HL-60/S4 treated with phorbol 12-myristate 13-acetate at 8.2 ng/mL for 4 days and 3 days (cell line): ENCODE data around the gene RBL2.

Source experiments
- in situ Hi-C: fragments of 300-500 bp; cut with MboI; formaldehyde crosslinking; loops from 2 replicates; pipeline ENCODE4 v1.15.0; 2022; ENCODE audit warnings: low sequenced_read_pairs

RBL2 gene

DNA sequence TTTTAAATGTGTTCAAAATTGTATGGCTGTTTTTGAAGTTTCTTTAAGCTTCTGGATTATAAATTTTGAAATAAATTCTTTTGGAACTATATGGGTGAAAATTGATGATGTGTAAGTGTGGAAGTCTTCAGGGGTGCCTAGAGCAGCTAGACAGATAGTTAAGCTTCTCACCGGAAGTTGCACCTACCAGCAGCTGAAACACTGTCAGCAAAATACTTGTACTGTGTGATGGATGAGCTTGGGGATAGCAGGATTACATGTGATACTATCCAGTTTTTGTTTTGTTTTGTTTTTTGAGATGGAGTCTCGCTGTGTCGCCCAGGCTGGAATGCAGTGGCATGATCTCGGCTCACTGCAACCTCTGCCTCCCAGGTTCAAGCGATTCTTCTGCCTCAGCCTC, 19.7 kb downstream of the RBL2 start:
- in situ Hi-C loops, result no loop called here

DNA sequence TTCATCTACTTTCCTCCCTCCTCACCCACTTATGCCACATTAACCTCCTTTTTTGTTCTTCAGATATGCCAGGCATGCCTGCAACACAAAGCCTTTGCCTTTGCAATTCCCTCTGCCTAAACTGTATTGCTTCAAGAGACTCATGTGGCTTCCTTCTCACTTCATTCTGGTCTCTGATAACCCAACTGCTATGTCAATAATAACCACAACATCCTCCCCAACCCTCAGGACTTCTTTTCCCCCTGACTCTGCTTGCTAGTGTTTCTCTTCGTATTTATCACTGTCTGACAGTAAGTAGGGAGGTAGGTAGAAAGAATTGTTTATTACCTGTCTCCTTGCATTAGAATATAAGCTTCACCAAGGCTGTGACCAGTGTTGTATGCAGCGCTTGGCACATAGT, 22.4 kb downstream of the RBL2 start:
- in situ Hi-C loops, result no loop called here

GRCh38 chr16:53457670-53458069, 23.4 kb downstream of the RBL2 start:
- in situ Hi-C loops, result no loop called here

DNA sequence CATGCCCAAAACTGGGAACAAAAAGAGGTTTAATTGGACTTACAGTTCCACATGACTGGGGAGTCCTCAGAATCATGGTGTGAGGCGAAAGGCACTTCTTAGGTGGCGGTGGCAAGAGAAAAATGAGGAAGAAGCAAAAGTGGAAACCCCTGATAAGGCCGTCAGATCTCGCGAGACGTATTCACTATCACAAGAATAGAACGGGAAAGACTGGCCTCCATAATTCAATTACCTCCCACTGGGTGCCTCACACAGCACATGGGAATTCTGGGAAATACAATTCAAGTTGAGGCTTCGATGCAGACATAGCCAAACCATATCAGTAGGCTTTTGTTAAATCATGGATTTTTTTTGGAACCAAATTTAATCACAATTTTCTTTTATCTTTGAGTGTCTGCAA, 24.4 kb downstream of the RBL2 start:
- in situ Hi-C loops, result no loop called here

DNA sequence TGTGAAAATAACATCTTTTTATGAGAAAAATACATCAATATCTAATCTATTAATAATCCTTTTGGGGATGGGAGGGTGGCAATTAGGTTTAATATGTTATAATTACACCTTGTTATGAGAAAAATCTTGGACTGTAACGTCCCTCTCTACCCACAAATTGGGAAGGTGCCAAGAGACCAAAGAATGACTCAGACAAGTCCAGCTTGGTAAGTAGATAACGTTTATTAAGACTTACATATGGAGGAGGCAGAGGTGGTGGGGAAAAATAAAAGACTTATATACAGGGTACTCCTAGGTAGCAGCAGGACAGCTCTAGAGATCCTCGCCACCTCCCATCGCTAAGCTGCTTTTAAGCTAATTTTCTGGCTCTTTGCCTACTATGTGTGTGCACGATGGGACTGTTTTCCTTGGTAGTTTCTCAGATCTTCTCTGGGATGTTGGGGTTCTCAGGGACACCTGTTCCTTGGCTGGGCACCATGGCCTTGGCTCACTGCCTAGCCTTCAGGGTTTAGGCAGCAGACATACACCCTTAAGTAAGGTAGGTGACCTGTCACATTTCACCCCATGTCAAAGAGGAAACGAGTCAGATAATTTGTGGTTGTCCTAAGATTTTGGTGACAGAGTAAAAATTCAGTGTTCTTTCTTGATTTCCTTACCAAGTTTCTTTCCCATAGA, 31.5 kb downstream of the RBL2 start:
- in situ Hi-C loops, result no loop called here

- in situ Hi-C loops, result no loop called here
Observed at GRCh38 chr16:53476867-53477266, 42.6 kb downstream of the RBL2 start.

DNA sequence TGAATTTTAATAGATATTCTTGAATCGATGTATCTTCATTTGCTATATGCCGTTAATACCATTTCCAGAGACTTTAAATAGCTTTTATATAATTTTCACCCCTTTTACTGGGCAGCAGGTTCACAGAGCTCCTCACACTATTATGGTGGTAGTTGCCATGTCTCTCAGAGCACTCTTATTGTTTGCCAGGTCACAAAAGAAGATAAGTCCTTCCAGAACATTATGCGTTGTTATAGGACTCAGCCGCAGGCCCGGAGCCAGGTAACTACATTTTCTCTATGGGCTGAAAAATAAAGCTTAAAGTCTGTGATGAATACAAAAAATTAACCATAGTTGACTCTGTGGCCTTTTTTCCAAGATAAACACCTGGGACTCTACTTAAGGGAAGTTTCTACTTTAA, 44.7 kb downstream of the RBL2 start:
- in situ Hi-C loops, result no loop called here

DNA sequence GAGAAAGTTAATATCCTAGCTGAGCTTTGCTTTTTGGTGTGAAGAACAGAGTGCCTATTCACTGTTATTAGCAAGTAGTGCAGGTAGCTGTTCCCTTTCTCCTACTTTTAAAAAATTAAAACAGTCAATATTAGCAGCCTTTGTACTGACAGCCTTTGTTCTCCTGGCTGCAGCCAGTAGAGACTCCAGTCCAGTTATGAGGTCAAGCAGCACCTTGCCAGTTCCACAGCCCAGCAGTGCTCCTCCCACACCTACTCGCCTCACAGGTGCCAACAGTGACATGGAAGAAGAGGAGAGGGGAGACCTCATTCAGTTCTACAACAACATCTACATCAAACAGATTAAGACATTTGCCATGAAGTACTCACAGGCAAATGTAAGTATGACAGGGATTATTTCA, 46.1 kb downstream of the RBL2 start:
- in situ Hi-C loops, result no loop called here

DNA sequence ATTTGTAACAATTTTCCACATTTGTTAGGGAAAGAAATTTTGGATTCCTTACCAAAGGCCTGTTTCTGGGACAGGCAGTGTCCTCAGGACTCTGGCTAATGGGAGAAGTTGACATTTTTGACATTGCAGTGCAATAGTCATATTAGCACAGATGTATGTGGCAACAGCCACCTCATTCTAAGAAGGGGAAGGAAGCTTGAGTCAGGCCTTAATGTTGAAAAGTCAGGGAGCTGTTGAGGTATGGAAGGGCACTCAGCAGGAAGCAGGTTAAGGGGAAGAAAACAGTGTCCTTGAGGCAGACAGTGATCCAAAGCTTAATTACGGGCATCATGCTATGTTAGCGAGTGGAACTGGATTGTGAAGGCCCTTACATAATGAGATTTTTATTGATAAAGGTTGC, 47.9 kb downstream of the RBL2 start:
- in situ Hi-C loops, result no loop called here

DNA sequence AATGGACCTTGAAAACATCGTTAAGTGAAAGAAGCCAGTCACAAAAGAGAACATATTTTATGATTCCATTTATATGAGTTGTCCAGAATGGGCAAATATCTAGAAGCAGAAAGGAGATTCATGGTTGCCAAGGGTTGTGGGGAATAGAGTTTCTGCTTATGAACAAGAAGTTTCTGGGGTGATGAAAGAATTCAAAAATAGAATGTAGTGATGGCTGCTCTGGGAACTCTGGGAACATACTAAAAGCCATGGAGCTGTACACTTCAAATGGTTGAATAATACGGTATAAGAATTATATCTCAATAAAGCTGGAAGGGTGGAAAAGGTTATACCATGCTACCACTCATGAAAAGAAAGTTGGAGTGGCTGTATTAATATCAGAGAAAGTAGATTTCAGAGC, 50.3 kb downstream of the RBL2 start:
- in situ Hi-C loops, result no loop called here

DNA sequence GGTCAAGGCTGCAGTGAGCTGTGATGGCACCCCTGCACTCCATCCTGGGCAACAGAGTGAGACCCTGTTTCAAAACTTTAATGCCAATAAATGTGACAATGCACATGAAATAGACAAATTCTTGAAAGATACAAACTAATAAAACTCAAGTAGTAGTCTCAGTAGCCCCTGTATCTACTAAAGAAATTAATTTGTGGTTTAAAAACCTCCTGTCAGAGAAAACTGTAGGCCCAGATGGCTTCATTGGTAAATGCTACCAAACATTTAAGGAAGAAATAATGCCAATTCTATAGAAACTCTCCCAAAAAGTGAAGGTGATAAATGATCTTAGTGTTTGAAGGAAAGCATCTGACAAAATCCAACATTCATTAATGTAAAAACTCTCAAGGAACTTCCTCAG, 52.0 kb downstream of the RBL2 start:
- in situ Hi-C loops, result no loop called here

GRCh38 chr16:53489755-53490154, 55.5 kb downstream of the RBL2 start:
- in situ Hi-C loops, result no loop called here

DNA sequence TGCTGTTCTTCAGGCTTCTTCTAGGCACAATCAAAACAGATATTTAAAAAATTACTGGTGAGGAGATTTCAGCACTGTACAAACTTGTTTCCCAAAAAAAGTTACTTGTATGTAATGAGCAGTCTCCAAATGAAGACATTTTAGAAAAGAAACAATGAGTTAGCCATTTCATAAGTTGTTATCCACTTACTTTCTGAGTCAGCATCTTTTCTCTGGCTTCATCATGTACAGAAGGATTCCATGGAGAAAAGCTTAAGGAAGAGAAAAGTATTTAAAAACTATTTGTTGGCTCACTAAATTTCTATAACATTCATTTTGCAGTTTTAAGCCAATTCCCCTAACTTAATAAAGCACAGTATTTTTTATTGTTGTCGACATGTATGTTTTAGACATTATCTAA, 58.2 kb downstream of the RBL2 start:
- in situ Hi-C loops, result no loop called here

GRCh38 chr16:53494636-53495035, 60.4 kb downstream of the RBL2 start:
- in situ Hi-C loops, result no loop called here

DNA sequence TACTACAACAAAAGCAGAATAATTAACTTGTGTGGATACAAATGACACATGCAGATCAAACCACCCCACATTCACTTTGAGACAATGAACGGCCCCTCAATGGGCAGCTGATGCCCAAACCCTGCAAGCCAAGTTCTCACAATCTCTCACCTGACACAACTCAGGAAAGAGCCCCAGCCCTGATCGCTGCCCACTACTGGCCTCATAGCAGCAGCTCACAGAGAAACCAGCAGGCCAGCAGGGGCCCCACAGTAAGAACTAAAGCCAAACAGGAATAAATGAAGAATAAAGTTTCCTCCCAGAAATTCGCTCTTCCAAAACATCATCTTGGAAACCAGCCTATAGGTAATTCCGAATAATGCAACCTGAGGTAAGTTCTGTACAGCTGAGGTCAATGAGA, 61.1 kb downstream of the RBL2 start:
- in situ Hi-C loops, result no loop called here

DNA sequence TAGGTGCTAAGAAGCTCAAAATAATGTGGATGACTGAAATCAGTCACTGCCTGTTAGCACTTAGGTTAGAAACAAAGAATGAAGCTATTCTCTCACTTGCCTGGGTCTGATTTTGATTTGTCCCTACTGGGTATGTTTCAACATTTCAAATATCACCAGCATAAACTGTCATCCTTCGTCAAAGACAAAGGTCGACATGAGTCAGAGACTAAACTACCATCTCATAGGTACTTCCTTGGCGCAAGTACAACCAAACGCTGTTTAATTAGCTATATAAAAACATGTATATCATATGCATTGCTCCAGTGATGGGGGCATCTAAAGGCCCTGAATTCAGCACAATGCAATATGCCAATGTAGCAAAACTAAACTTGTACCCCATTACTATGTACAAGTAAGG, 64.7 kb downstream of the RBL2 start:
- in situ Hi-C loops, result no loop called here

DNA sequence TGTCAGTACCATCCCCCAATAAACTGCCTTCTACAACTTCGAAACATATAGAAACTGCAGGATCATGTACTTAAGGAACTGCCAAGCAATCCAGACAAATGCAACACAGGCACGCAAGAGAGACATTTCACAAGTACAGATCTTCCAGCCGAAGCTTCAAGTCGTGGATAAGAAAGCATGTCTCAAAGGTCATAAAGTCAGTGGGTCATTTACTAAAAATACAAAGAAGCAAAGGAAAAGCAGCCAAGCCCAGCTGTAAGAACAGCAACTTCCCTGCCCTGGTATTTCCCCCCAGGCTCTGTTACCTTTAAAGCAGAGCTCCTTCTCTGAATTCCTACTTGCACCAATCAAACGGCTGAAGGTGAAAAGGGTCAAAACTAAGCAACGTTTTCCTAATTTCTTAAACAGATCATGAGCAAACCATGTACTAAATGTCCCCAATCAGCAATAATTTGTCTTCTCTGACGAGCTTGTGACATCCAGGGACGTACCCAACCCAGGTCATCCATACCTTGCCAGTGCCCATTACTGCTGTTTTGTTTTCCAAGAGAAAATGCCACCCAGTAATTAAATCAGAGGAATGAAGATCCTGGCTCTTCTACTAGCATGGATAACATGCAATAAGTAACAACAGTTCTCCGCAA, 67.1 kb downstream of the RBL2 start:
- in situ Hi-C loops, result no loop called here

DNA sequence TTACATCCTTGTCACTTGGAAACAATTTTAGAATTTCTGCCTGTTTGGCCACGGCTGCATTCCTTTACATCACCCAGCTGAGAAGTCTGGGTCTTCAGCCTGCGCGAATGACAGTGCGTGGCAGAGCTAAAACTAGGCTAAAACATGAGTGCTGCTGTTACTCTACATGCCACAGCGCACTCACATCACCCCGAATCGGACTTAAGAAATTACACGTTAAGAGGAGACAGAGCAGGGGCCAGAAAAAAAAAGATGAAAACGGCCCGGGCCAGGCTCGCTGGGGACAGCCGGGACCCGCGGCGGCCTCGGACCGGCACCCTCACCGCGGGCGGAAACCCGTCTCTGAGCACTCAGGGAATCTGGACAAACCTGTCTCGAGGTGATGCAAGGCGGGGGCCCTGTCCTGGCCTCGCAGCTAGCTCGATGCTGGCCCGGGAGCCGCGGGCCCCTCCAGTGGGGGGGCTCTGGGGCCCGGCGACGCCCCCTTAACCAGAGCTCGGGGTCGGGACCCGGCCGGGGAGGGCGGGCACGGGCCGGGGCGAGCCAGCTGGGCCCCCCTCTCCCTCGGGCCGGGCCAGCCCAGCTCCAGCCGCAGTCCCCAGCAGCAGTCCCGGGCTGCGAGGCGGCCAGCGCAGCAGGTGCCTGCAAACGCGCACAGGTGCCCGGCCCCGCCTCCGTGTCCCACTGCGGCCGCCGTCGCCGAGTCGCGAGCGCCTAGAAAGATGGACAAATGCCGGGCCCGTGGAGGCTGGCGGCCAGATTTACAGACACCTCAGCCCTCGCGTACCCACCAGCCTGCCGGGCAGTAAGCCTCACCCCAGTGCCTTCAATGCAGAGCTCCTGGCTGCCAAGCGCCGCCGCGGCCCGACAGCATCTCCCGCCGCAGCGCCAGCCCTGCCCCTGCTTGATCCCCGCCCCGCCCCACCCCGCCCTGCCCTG, 68.3 kb downstream of the RBL2 start, which contains the start of gene AKTIP:
Gene AKTIP, minus strand, starts transcription at position 879 of the 939 bp plus-strand sequence. CDS start 2,950 bp downstream, outside the sequence.
- in situ Hi-C loops, result no loop called here

- in situ Hi-C loops, result no loop called here
Observed at GRCh38 chr16:53503270-53503923, 69.1 kb downstream of the RBL2 start.

- in situ Hi-C loops, result no loop called here
Observed at GRCh38 chr16:53503991-53504663, 69.9 kb downstream of the RBL2 start.

GRCh38 chr16:53504665-53505064, 70.4 kb downstream of the RBL2 start:
- in situ Hi-C loops, result no loop called here
